Neuronal stem cell (in vitro differentiated cells): ENCODE measurements around the gene TRAF3.
A peak's percentile ranks its signal among the peaks of the same experiment; 100 is the strongest.

Experiments
- DNase-seq: peaks from one replicate; pipeline ENCODE4 v3.0.0-alpha.2; 2013; ENCODE audit warnings: low spot score
- H2AFZ ChIP-seq: one replicate; pipeline ENCODE4 v1.6.1; 2013; ENCODE audit warnings: mild to moderate bottlenecking, low read length, inconsistent platforms
- H2AK5ac ChIP-seq: 2 replicates; pipeline ENCODE4 v1.6.1; 2013; ENCODE audit warnings: low read depth, mild to moderate bottlenecking, inconsistent platforms, low read length, moderate library complexity, mixed read lengths
- H2BK120ac ChIP-seq: 2 replicates; pipeline ENCODE4 v1.6.1; 2013; ENCODE audit warnings: low read depth, mild to moderate bottlenecking, inconsistent platforms, low read length, moderate library complexity, mixed read lengths
- H2BK12ac ChIP-seq: one replicate; pipeline ENCODE4 v1.6.1; 2013; ENCODE audit warnings: low read length, inconsistent platforms
- H2BK15ac ChIP-seq: 2 replicates; pipeline ENCODE4 v1.6.1; 2013; ENCODE audit warnings: mild to moderate bottlenecking, low read length, inconsistent platforms, mixed read lengths
- H2BK5ac ChIP-seq: one replicate; pipeline ENCODE4 v1.6.1; 2013; ENCODE audit warnings: inconsistent platforms, mild to moderate bottlenecking, low read length, moderate library complexity
- H3K14ac ChIP-seq: one replicate; pipeline ENCODE4 v1.6.1; 2013; ENCODE audit warnings: low read length, inconsistent platforms
- H3K18ac ChIP-seq: 2 replicates; pipeline ENCODE4 v1.6.1; 2013; ENCODE audit warnings: low read length, inconsistent platforms
- H3K23ac ChIP-seq: 2 replicates; pipeline ENCODE4 v1.6.1; 2013; ENCODE audit warnings: low read depth, mild to moderate bottlenecking, mixed read lengths, low read length, inconsistent platforms; ENCODE audit not compliant: poor library complexity
- H3K27ac ChIP-seq: replicated peaks from 3 replicates; pipeline ENCODE4 v1.5.1; 2013; ENCODE audit warnings: low read length, inconsistent platforms
- H3K27me3 ChIP-seq, 3 experiments: 2 replicates each; pipeline ENCODE4 v1.6.1; 2013; ENCODE audit warnings: low read length in 3 of 3, mild to moderate bottlenecking in 2 of 3, inconsistent platforms in 1 of 3, low read depth in 1 of 3, mixed read lengths in 1 of 3, moderate library complexity in 1 of 3; ENCODE audit not compliant: control insufficient read depth in 3 of 3, insufficient read depth in 3 of 3
- H3K36me3 ChIP-seq, 2 donors: replicated peaks in 1 of 2; 2 replicates each; pipeline ENCODE4 v1.6.1; 2013; ENCODE audit warnings: low read length in 2 of 2; ENCODE audit not compliant: control insufficient read depth in 2 of 2, insufficient read depth in 2 of 2
- H3K4ac ChIP-seq: 2 replicates; pipeline ENCODE4 v1.6.1; 2013; ENCODE audit warnings: inconsistent platforms, mild to moderate bottlenecking, low read length, moderate library complexity
- H3K4me1 ChIP-seq, 2 donors: 1 replicate in 1 of 2; 2 replicates in 1 of 2; pipeline ENCODE4 v1.6.1; 2013; ENCODE audit warnings: low read length in 2 of 2, low read depth in 1 of 2; ENCODE audit not compliant: control insufficient read depth in 2 of 2, insufficient read depth in 1 of 2
- H3K4me2 ChIP-seq: one replicate; pipeline ENCODE4 v1.6.1; 2013; ENCODE audit warnings: mild to moderate bottlenecking, low read length, inconsistent platforms; ENCODE audit not compliant: insufficient read depth, poor library complexity, severe bottlenecking
- H3K4me3 ChIP-seq, 2 donors: 2 replicates each; pipeline ENCODE4 v1.5.1; 2013; ENCODE audit warnings: low read length in 2 of 2, mild to moderate bottlenecking in 2 of 2, inconsistent platforms in 1 of 2, moderate library complexity in 1 of 2
- H3K79me1 ChIP-seq: one replicate; pipeline ENCODE4 v1.6.1; 2013; ENCODE audit warnings: low read depth, mild to moderate bottlenecking, inconsistent platforms, low read length, moderate library complexity
- H3K9ac ChIP-seq: one replicate; pipeline ENCODE4 v1.6.1; 2013; ENCODE audit warnings: mild to moderate bottlenecking, low read depth, low read length, inconsistent platforms; ENCODE audit not compliant: poor library complexity
- H3K9me3 ChIP-seq, 2 donors: replicated peaks in 1 of 2; 2 replicates each; pipeline versions ENCODE3 to v1.6.1; 2013; ENCODE audit warnings: low read length in 2 of 2, mild to moderate bottlenecking in 2 of 2, inconsistent platforms in 1 of 2, low read depth in 1 of 2, mixed read lengths in 1 of 2, moderate library complexity in 1 of 2; ENCODE audit not compliant: control insufficient read depth in 2 of 2, insufficient read depth in 1 of 2
- H4K8ac ChIP-seq: one replicate; pipeline ENCODE4 v1.6.1; 2013; ENCODE audit warnings: low read depth, mild to moderate bottlenecking, inconsistent platforms, low read length, moderate library complexity
- H4K91ac ChIP-seq: one replicate; pipeline ENCODE4 v1.6.1; 2013; ENCODE audit warnings: low read length, low read depth, mild to moderate bottlenecking, inconsistent platforms; ENCODE audit not compliant: poor library complexity
- WGBS, 2 donors: extraction: QIAGEN DNeasy Blood & Tissue Kit; methylation state at CpG; one replicate each; pipeline ENCODE4 v1.1.7; 2013; ENCODE audit warnings: missing lambda C conversion rate in 2 of 2, mixed read lengths in 1 of 2; ENCODE audit not compliant: insufficient read length in 2 of 2, insufficient replicate concordance in 1 of 2; ENCODE audit errors: extremely low coverage in 2 of 2; 5-methylcytosine and 5-hydroxymethylcytosine counted together

Gene TRAF3

DNA sequence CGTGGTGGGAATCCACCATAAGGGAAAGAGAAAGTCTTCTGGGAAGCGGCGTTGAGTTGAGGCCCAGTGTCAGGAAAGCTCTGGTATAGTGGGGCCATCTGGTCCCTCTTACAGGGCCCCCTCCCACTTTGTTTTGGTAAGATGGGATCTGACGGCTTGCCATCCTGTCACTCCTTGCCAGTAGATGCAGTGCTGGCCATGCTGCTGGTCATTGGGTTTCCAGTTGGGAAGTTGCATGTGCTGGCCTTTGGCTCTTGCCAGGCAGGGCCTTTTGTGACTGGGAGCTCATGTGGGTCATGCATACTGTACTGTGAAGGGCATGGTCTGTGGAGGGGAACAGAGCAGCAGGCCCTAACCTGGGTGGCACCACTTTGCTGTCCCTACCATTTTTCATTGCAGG lies 3.8 kb downstream of the TRAF3 start:
- Histone ChIP-seq H3K18ac (peak overlapping the region; percentile 9), H3K4me1 (peaks cover 8 to 11% of the 10 kb centered on the region in 2 donors), H3K9ac (no peak overlapping the region), H3K23ac (no peak overlapping the region), H3K4me2 (no peak overlapping the region), H3K27me3 (peaks cover 0 to 2% (median 0%) of the 10 kb centered on the region in 3 experiments), H4K8ac (no peak overlapping the region), H3K9me3 (no peaks in the 10 kb centered on the region), H2BK5ac (no peak overlapping the region), H3K4me3 (no peak overlapping the region), H2BK15ac (no peak overlapping the region), H2BK120ac (no peak overlapping the region), H2AK5ac (peak overlapping the region; percentile 18), H3K27ac (no peak overlapping the region), H3K14ac (no peak overlapping the region), H4K91ac (no peak overlapping the region), H2BK12ac (no peak overlapping the region), H3K79me1 (peaks cover 3% of the 10 kb centered on the region), H2AFZ (no peak overlapping the region), H3K4ac (no peak overlapping the region), H3K36me3 (no peaks in the 10 kb centered on the region)
- no peak for DNase-seq
- WGBS, 2 donors, result no CpG with 5 or more reads among the region's 4 CpGs

DNA sequence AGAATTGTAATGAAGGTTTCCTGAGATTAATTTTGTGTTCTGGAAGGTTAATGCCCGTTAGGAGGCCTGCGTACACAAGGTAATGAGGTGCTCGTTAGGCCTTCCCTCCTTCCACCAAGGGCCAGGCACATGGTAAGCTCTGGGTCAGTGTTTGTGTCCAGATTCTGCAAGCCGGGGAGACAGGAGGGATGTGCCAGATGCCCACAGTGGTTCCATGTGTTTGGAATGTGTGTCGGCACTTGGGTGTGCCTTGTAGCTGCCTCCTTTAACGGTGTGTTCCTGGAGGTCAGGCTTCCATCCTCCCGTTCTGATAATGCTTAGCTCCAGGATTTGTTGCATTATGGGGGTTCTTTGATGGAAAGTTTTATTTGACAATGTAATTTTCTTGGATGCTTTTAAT lies 5.7 kb downstream of the TRAF3 start:
- no peak overlapping the region for H2AK5ac ChIP-seq
- H3K27me3 ChIP-seq, result peaks cover 0 to 2% (median 0%) of the 10 kb centered on the region in 3 experiments
- no peak overlapping the region for H3K27ac ChIP-seq
- no peak overlapping the region for H4K91ac ChIP-seq
- no peak overlapping the region for H2BK120ac ChIP-seq
- no peak overlapping the region for H3K9ac ChIP-seq
- no peak overlapping the region for H3K14ac ChIP-seq
- no peak overlapping the region for H2AFZ ChIP-seq
- H3K4me1 ChIP-seq, result peaks cover 5 to 11% of the 10 kb centered on the region in 2 donors
- no peak overlapping the region for H4K8ac ChIP-seq
- H3K23ac ChIP-seq, result peak overlapping the region; percentile 21
- H3K79me1 ChIP-seq, result no peaks in the 10 kb centered on the region
- no peak for DNase-seq
- no peak overlapping the region for H2BK5ac ChIP-seq
- WGBS, 2 donors, result no CpG with 5 or more reads among the region's 7 CpGs
- no peak overlapping the region for H2BK12ac ChIP-seq
- no peak overlapping the region for H3K18ac ChIP-seq
- H3K4ac ChIP-seq, result no peak overlapping the region
- no peak overlapping the region for H3K4me2 ChIP-seq
- no peak overlapping the region for H2BK15ac ChIP-seq
- no peaks in the 10 kb centered on the region for H3K36me3 ChIP-seq
- H3K4me3 ChIP-seq, result no peak overlapping the region
- H3K9me3 ChIP-seq, result no peaks in the 10 kb centered on the region

DNA sequence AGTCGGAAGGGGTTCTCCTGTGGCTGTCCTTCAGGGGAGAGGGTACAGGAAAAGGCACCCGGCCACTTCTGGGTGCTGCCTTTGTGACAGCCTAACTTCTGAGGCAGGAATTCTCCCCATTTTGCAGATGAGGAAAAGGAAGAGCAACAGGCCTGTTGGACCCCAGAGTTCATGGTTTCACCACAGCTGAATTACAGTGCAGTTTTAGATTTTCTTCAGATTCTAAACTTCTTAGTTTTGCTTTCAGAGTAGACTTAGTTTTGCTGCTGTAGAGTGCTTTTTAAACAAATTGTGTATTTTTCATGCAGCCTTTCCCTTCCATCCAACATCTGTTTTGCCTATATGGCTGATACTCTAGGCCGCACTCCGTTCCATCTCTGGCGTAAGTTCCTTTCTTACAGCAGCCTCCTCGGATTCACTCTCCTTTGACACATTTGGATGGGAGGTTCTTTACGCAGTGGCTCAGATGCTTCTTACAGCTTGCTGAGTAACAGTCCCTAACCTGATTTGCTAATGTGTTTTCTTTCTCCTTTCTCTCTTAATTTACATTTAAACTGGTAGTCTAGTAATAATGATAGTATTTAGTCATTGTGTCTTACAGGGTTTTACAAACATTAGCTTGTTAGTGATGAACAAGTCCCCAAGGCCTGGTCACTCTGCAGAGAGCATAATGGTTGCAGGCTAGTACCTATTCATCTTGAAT lies 7.8 kb downstream of the TRAF3 start:
- Histone ChIP-seq H2AK5ac (no peak overlapping the region), H3K9ac (no peak overlapping the region), H3K36me3 (no peaks in the 10 kb centered on the region), H3K14ac (no peak overlapping the region), H4K8ac (no peak overlapping the region), H3K18ac (no peak overlapping the region), H2BK15ac (no peak overlapping the region), H3K4me2 (no peak overlapping the region), H2BK5ac (no peak overlapping the region), H4K91ac (no peak overlapping the region), H3K79me1 (no peaks in the 10 kb centered on the region), H3K27me3 (no peaks in the 10 kb centered on the region), H3K23ac (no peak overlapping the region), H2AFZ (no peak overlapping the region), H2BK12ac (no peak overlapping the region), H2BK120ac (no peak overlapping the region), H3K9me3 (no peaks in the 10 kb centered on the region), H3K27ac (no peak overlapping the region), H3K4me3 (no peak overlapping the region), H3K4ac (no peak overlapping the region), H3K4me1 (peaks cover 0 to 3% of the 10 kb centered on the region in 2 donors)
- no CpG with 5 or more reads among the region's 7 CpGs for WGBS, 2 donors
- DNase-seq, result no peak

DNA sequence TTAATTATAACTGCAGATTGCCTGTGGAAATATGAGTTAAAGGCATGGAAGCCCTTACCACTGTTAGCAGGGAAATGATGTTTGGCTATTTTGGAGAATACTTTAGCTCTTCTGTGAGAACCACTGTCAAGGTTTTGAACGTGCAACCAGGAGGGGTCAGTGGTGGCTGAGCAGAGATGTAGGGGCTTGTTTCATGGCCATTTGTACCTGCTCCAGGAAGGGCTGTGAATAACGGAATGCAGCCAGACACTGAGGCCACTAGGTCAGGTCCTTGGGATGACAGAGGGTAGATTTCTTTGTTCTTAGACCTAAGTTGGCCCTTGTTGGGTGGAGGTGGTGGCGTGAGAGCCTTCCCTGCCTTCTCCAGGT lies 8.3 kb downstream of the TRAF3 start:
- Histone ChIP-seq H2AFZ (no peak overlapping the region), H3K9ac (no peak overlapping the region), H4K91ac (no peak overlapping the region), H2BK12ac (no peak overlapping the region), H4K8ac (no peak overlapping the region), H3K79me1 (no peaks in the 10 kb centered on the region), H3K4me2 (no peak overlapping the region), H2BK5ac (no peak overlapping the region), H3K4ac (no peak overlapping the region), H2AK5ac (no peak overlapping the region), H3K9me3 (no peaks in the 10 kb centered on the region), H3K27ac (no peak overlapping the region), H3K23ac (no peak overlapping the region), H3K36me3 (no peaks in the 10 kb centered on the region), H2BK15ac (no peak overlapping the region), H3K4me3 (no peak overlapping the region), H3K27me3 (no peaks in the 10 kb centered on the region), H2BK120ac (no peak overlapping the region), H3K18ac (no peak overlapping the region), H3K14ac (no peak overlapping the region), H3K4me1 (peaks cover 0 to 3% of the 10 kb centered on the region in 2 donors)
- WGBS, 2 donors, result no CpG with 5 or more reads among the region's 3 CpGs
- DNase-seq, result no peak
